DOHH2 (cell line): ENCODE measurements around the gene SS18L1.

ENCODE experiments used
- EZH2phosphoT487 ChIP-seq: fragments of 200-600 bp; sonication (generic); IDR thresholded peaks from 2 replicates; pipeline ENCODE4 v1.6.1; 2017; ENCODE audit warnings: borderline replicate concordance, mild to moderate bottlenecking, antibody characterized with exemption, low read length, moderate library complexity, mixed read lengths
- TF ChIP-seq, protein P1 (sequence below): fragments of 200-600 bp; sonication (generic); IDR thresholded peaks from one replicate; pipeline ENCODE4 v1.5.1; 2014; ENCODE audit warnings: antibody characterized with exemption, mild to moderate bottlenecking, low read depth, low read length; ENCODE audit not compliant: poor library complexity, severe bottlenecking

- TF ChIP-seq, protein P1, sequence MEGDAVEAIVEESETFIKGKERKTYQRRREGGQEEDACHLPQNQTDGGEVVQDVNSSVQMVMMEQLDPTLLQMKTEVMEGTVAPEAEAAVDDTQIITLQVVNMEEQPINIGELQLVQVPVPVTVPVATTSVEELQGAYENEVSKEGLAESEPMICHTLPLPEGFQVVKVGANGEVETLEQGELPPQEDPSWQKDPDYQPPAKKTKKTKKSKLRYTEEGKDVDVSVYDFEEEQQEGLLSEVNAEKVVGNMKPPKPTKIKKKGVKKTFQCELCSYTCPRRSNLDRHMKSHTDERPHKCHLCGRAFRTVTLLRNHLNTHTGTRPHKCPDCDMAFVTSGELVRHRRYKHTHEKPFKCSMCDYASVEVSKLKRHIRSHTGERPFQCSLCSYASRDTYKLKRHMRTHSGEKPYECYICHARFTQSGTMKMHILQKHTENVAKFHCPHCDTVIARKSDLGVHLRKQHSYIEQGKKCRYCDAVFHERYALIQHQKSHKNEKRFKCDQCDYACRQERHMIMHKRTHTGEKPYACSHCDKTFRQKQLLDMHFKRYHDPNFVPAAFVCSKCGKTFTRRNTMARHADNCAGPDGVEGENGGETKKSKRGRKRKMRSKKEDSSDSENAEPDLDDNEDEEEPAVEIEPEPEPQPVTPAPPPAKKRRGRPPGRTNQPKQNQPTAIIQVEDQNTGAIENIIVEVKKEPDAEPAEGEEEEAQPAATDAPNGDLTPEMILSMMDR, result no peak
- TF ChIP-seq EZH2phosphoT487, result no peak
Observed at GRCh38 chr20:62165762-62166399, 22.3 kb downstream of the SS18L1 start.
